ENCODE measurements around the gene FCSK.

The FCSK gene

GRCh38 chr16:70476272-70477020 lies 22.1 kb downstream of the FCSK start:
- Mint-ChIP-seq H3K4me1 (ENCODE audit: low read depth) (peaks cover 10% of the 10 kb centered on the region), H3K27ac (peak overlapping the region; percentile 91), H3K9me3 (ENCODE audit: low read depth) (no peaks in the 10 kb centered on the region), H3K36me3 (no peaks in the 10 kb centered on the region), H3K27me3 (no peaks in the 10 kb centered on the region), H3K4me3 (peak overlapping the region; percentile 35)

- Mint-ChIP-seq H3K36me3 (no peaks in the 10 kb centered on the region), H3K4me3 (no peak overlapping the region), H3K27ac (peak overlapping the region; percentile 88), H3K4me1 (ENCODE audit: low read depth) (peaks cover 10% of the 10 kb centered on the region), H3K27me3 (no peaks in the 10 kb centered on the region), H3K9me3 (ENCODE audit: low read depth) (no peaks in the 10 kb centered on the region)
Measured at GRCh38 chr16:70478169-70478568, 23.8 kb downstream of the FCSK start.

GRCh38 chr16:70478912-70479341 lies 24.5 kb downstream of the FCSK start:
- Mint-ChIP-seq H3K27me3 (no peaks in the 10 kb centered on the region), H3K27ac (no peak overlapping the region), H3K4me1 (ENCODE audit: low read depth) (peaks cover 10% of the 10 kb centered on the region), H3K36me3 (no peaks in the 10 kb centered on the region), H3K9me3 (ENCODE audit: low read depth) (no peaks in the 10 kb centered on the region), H3K4me3 (no peak overlapping the region)

GRCh38 chr16:70480127-70481105 lies 26.0 kb downstream of the FCSK start:
- no peaks in the 10 kb centered on the region for H3K36me3 Mint-ChIP-seq
- peaks cover 10% of the 10 kb centered on the region for H3K4me1 Mint-ChIP-seq (ENCODE audit: low read depth)
- no peaks in the 10 kb centered on the region for H3K27me3 Mint-ChIP-seq
- peak overlapping the region; percentile 34 for H3K27ac Mint-ChIP-seq
- H3K4me3 Mint-ChIP-seq, result no peak overlapping the region
- H3K9me3 Mint-ChIP-seq (ENCODE audit: low read depth), result no peaks in the 10 kb centered on the region

GRCh38 chr16:70481929-70482536 lies 27.6 kb downstream of the FCSK start:
- H3K27me3 Mint-ChIP-seq, result no peaks in the 10 kb centered on the region
- no peaks in the 10 kb centered on the region for H3K9me3 Mint-ChIP-seq (ENCODE audit: low read depth)
- no peaks in the 10 kb centered on the region for H3K36me3 Mint-ChIP-seq
- peak overlapping the region; percentile 5 for H3K27ac Mint-ChIP-seq
- H3K4me1 Mint-ChIP-seq (ENCODE audit: low read depth), result peaks cover 4% of the 10 kb centered on the region
- H3K4me3 Mint-ChIP-seq, result no peak overlapping the region

- Mint-ChIP-seq H3K27ac (peak overlapping the region; percentile 5), H3K9me3 (ENCODE audit: low read depth) (no peaks in the 10 kb centered on the region), H3K36me3 (no peaks in the 10 kb centered on the region), H3K27me3 (no peaks in the 10 kb centered on the region), H3K4me1 (ENCODE audit: low read depth) (no peaks in the 10 kb centered on the region), H3K4me3 (no peak overlapping the region)
Measured at GRCh38 chr16:70482624-70483023, 28.2 kb downstream of the FCSK start.

- Mint-ChIP-seq H3K4me1 (ENCODE audit: low read depth) (no peaks in the 10 kb centered on the region), H3K27ac (peak overlapping the region; percentile 46), H3K4me3 (no peak overlapping the region), H3K36me3 (no peaks in the 10 kb centered on the region), H3K9me3 (ENCODE audit: low read depth) (no peaks in the 10 kb centered on the region), H3K27me3 (no peaks in the 10 kb centered on the region)
Measured at GRCh38 chr16:70483426-70483825, 29.0 kb downstream of the FCSK start.

GRCh38 chr16:70484867-70485266 lies 30.5 kb downstream of the FCSK start:
- H3K36me3 Mint-ChIP-seq, result no peaks in the 10 kb centered on the region
- peak overlapping the region; percentile 22 for H3K27ac Mint-ChIP-seq
- H3K4me3 Mint-ChIP-seq, result no peak overlapping the region
- no peaks in the 10 kb centered on the region for H3K4me1 Mint-ChIP-seq (ENCODE audit: low read depth)
- no peaks in the 10 kb centered on the region for H3K9me3 Mint-ChIP-seq (ENCODE audit: low read depth)
- no peaks in the 10 kb centered on the region for H3K27me3 Mint-ChIP-seq

GRCh38 chr16:70490261-70490660 lies 35.9 kb downstream of the FCSK start:
- Mint-ChIP-seq H3K4me1 (ENCODE audit: low read depth) (peaks cover 5% of the 10 kb centered on the region), H3K36me3 (peaks cover 10% of the 10 kb centered on the region), H3K27me3 (no peaks in the 10 kb centered on the region), H3K9me3 (ENCODE audit: low read depth) (no peaks in the 10 kb centered on the region), H3K4me3 (no peak overlapping the region), H3K27ac (no peak overlapping the region)

- H3K27me3 Mint-ChIP-seq, result no peaks in the 10 kb centered on the region
- peaks cover 10% of the 10 kb centered on the region for H3K36me3 Mint-ChIP-seq
- H3K27ac Mint-ChIP-seq, result no peak overlapping the region
- no peak overlapping the region for H3K4me3 Mint-ChIP-seq
- H3K9me3 Mint-ChIP-seq (ENCODE audit: low read depth), result no peaks in the 10 kb centered on the region
- H3K4me1 Mint-ChIP-seq (ENCODE audit: low read depth), result peaks cover 5% of the 10 kb centered on the region
Measured at GRCh38 chr16:70493802-70494201, 39.4 kb downstream of the FCSK start.

GRCh38 chr16:70494202-70494770 lies 39.9 kb downstream of the FCSK start:
- Mint-ChIP-seq H3K36me3 (peaks cover 10% of the 10 kb centered on the region), H3K27me3 (no peaks in the 10 kb centered on the region), H3K4me3 (no peak overlapping the region), H3K9me3 (ENCODE audit: low read depth) (no peaks in the 10 kb centered on the region), H3K4me1 (ENCODE audit: low read depth) (peaks cover 5% of the 10 kb centered on the region), H3K27ac (peak overlapping the region; percentile 19)

- H3K9me3 Mint-ChIP-seq (ENCODE audit: low read depth), result no peaks in the 10 kb centered on the region
- peaks cover 5% of the 10 kb centered on the region for H3K4me1 Mint-ChIP-seq (ENCODE audit: low read depth)
- H3K4me3 Mint-ChIP-seq, result no peak overlapping the region
- H3K36me3 Mint-ChIP-seq, result peaks cover 10% of the 10 kb centered on the region
- no peak overlapping the region for H3K27ac Mint-ChIP-seq
- no peaks in the 10 kb centered on the region for H3K27me3 Mint-ChIP-seq
Measured at GRCh38 chr16:70494777-70495176, 40.4 kb downstream of the FCSK start.

GRCh38 chr16:70495425-70496182 lies 41.2 kb downstream of the FCSK start:
- Mint-ChIP-seq H3K4me1 (ENCODE audit: low read depth) (peaks cover 5% of the 10 kb centered on the region), H3K4me3 (no peak overlapping the region), H3K27me3 (no peaks in the 10 kb centered on the region), H3K27ac (no peak overlapping the region), H3K9me3 (ENCODE audit: low read depth) (no peaks in the 10 kb centered on the region), H3K36me3 (peaks cover 10% of the 10 kb centered on the region)

- peaks cover 5% of the 10 kb centered on the region for H3K4me1 Mint-ChIP-seq (ENCODE audit: low read depth)
- H3K9me3 Mint-ChIP-seq (ENCODE audit: low read depth), result no peaks in the 10 kb centered on the region
- H3K36me3 Mint-ChIP-seq, result peaks cover 10% of the 10 kb centered on the region
- no peaks in the 10 kb centered on the region for H3K27me3 Mint-ChIP-seq
- H3K27ac Mint-ChIP-seq, result no peak overlapping the region
- H3K4me3 Mint-ChIP-seq, result no peak overlapping the region
Measured at GRCh38 chr16:70496513-70496912, 42.1 kb downstream of the FCSK start.

Measured in activated naive CD8-positive, alpha-beta T cell (primary cell).